B cell (primary cell): ENCODE results near the gene HPCAL4. TPM values are rescaled to one million over a fixed set of nuclear protein-coding genes. Genes with fewer than 3 reads are reported as not detected.

ENCODE experiments used
- ATAC-seq: fragments of 200-7000 bp; cut with Tn5 transposase; one replicate; pipeline ENCODE4 v1.10.0; 2021; ENCODE audit warnings: low read depth, mild to moderate bottlenecking, moderate number of reproducible peaks, moderate library complexity
- CTCF ChIA-PET: fragments of 350-600 bp; sonication (Branson Sonifier 250); formaldehyde crosslinking; loops from one replicate; lab custom pipeline; 2021; ENCODE audit warnings: antibody characterized with exemption, inconsistent platforms; lab: Charles Lee
- POLR2A ChIA-PET: fragments of 350-600 bp; sonication (Branson Sonifier 250); formaldehyde crosslinking; loops from one replicate; lab custom pipeline; 2021; ENCODE audit warnings: antibody characterized with exemption; lab: Charles Lee
- DNase-seq: peaks from one replicate; pipeline ENCODE4 v3.0.0; 2013
- H2AFZ ChIP-seq: 2 replicates; pipeline ENCODE4 v1.6.1; 2012; ENCODE audit warnings: mild to moderate bottlenecking, low read depth, low read length; ENCODE audit not compliant: insufficient read depth, poor library complexity, severe bottlenecking
- H3K27ac ChIP-seq, 2 donors: 1 replicate in 1 of 2; 2 replicates in 1 of 2; pipeline ENCODE4 v1.5.1; 2012 to 2013; ENCODE audit warnings: low read length in 2 of 2, mild to moderate bottlenecking in 2 of 2, moderate library complexity in 1 of 2
- H3K27me3 ChIP-seq, 4 experiments: fragments of 200-600 bp in 1 of 4; sonication (generic) in 1 of 4; replicated peaks in 1 of 4; 1 replicate in 2 of 4; 2 replicates in 2 of 4; pipeline versions ENCODE4 v1.6.1 to v1.7.0; 2013 to 2016; ENCODE audit warnings: low read length in 3 of 4, mild to moderate bottlenecking in 2 of 4, mixed read lengths in 1 of 4, moderate library complexity in 1 of 4; ENCODE audit not compliant: insufficient read depth in 4 of 4, control insufficient read depth in 3 of 4; ENCODE audit errors: control extremely low read depth in 1 of 4
- H3K36me3 ChIP-seq, 2 experiments: replicated peaks in 1 of 2; 1 replicate in 1 of 2; 2 replicates in 1 of 2; pipeline versions ENCODE4 v1.6.1 to v1.7.1; 2013; ENCODE audit warnings: low read length in 1 of 2; ENCODE audit not compliant: insufficient read depth in 2 of 2, control insufficient read depth in 1 of 2; ENCODE audit errors: control extremely low read depth in 1 of 2, extremely low read depth in 1 of 2
- H3K4me1 ChIP-seq, 2 donors: fragments of 200-600 bp in 1 of 2; sonication (generic) in 1 of 2; 1 replicate in 1 of 2; 2 replicates in 1 of 2; pipeline versions ENCODE4 v1.5.1 to v1.6.1; 2013 to 2017; ENCODE audit warnings: low read length in 2 of 2; ENCODE audit not compliant: control insufficient read depth in 2 of 2, insufficient read depth in 2 of 2
- H3K4me2 ChIP-seq: replicated peaks from 2 replicates; pipeline ENCODE3; 2012; ENCODE audit warnings: mild to moderate bottlenecking, low read depth, low read length; ENCODE audit not compliant: poor library complexity, severe bottlenecking
- H3K4me3 ChIP-seq, 5 experiments: fragments of 200-600 bp in 1 of 5; sonication (generic) in 1 of 5; 1 replicate in 3 of 5; 2 replicates in 2 of 5; pipeline versions ENCODE4 v1.5.1 to v1.7.0; 2011 to 2016; ENCODE audit warnings: low read length in 4 of 5, mild to moderate bottlenecking in 4 of 5, low read depth in 2 of 5, control low read depth in 1 of 5, moderate library complexity in 1 of 5; ENCODE audit not compliant: insufficient read depth in 1 of 5; ENCODE audit errors: control extremely low read depth in 1 of 5, extremely low read depth in 1 of 5
- H3K79me2 ChIP-seq: fragments of 200-600 bp; sonication (generic); one replicate; pipeline ENCODE4 v1.6.0; 2016; ENCODE audit warnings: low read length; ENCODE audit not compliant: control insufficient read depth, insufficient read depth
- H3K9ac ChIP-seq: fragments of 200-600 bp; sonication (generic); 2 replicates; pipeline ENCODE4 v1.6.1; 2017; ENCODE audit warnings: mild to moderate bottlenecking, low read length, moderate library complexity
- H3K9me3 ChIP-seq, 3 donors: one replicate each; pipeline versions ENCODE4 v1.6.1 to v1.7.1; 2013; ENCODE audit warnings: low read length in 2 of 3; ENCODE audit not compliant: control insufficient read depth in 2 of 3, insufficient read depth in 1 of 3; ENCODE audit errors: control extremely low read depth in 1 of 3
- H4K20me1 ChIP-seq: 2 replicates; pipeline ENCODE4 v1.6.0; 2012; ENCODE audit warnings: mild to moderate bottlenecking, low read length; ENCODE audit not compliant: insufficient read depth, control insufficient read depth, poor library complexity, severe bottlenecking
- H3K27ac Mint-ChIP-seq: one replicate; pipeline ENCODE4 v1.8.0; 2021; ENCODE audit warnings: mixed read lengths
- H3K27me3 Mint-ChIP-seq: one replicate; pipeline ENCODE4 v1.8.0; 2021; ENCODE audit warnings: mixed read lengths
- H3K4me1 Mint-ChIP-seq: one replicate; pipeline ENCODE4 v1.8.0; 2021; ENCODE audit warnings: mixed read lengths
- H3K4me3 Mint-ChIP-seq: one replicate; pipeline ENCODE4 v1.8.0; 2021; ENCODE audit warnings: mixed read lengths
- H3K9me3 Mint-ChIP-seq: one replicate; pipeline ENCODE4 v1.8.0; 2022; ENCODE audit warnings: mixed read lengths; ENCODE audit not compliant: insufficient read depth
- EZH2 ChIP-seq: IDR thresholded peaks from 2 replicates; pipeline ENCODE4 v1.6.1; 2012; ENCODE audit warnings: borderline replicate concordance, low read depth, mild to moderate bottlenecking, moderate library complexity, low read length; ENCODE audit not compliant: insufficient read depth, poor library complexity, severe bottlenecking
- WGBS: methylation state at CpG from one replicate; pipeline ENCODE4 v1.1.5; 2013; ENCODE audit warnings: missing lambda C conversion rate; ENCODE audit not compliant: insufficient coverage; 5-methylcytosine and 5-hydroxymethylcytosine counted together
- intact Hi-C: fragments of 100-400 bp; cut with micrococcal nuclease; formaldehyde crosslinking; loops from one replicate; pipeline ENCODE4 v1.10.0; 2022
- polyA plus RNA-seq: library from polyadenylated mRNA; depleted of rRNA; stranded (reverse); fragments of >200 nt; gene quantifications from 2 replicates; pipeline ENCODE4 v1.2.3, GENCODE V29; 2012
- total RNA-seq, 2 donors: library from RNA; stranded (reverse); fragments of 120-200 nt in 1 of 2; gene quantifications; 1 replicate in 1 of 2; 2 replicates in 1 of 2; pipeline versions ENCODE4 v1.2.3 to v1.2.4, GENCODE V29; 2013 to 2022
- TF ChIP-seq, protein P1 (sequence below): fragments of 200-600 bp; IDR thresholded peaks from one replicate; pipeline ENCODE4 v1.8.0; 2022; ENCODE audit warnings: antibody characterized with exemption, mild to moderate bottlenecking

HPCAL4 gene
- total and polyA plus RNA-seq, 2 donors (not counting 1 experiment from before 2014, with no cell fraction given), result not detected

DNA sequence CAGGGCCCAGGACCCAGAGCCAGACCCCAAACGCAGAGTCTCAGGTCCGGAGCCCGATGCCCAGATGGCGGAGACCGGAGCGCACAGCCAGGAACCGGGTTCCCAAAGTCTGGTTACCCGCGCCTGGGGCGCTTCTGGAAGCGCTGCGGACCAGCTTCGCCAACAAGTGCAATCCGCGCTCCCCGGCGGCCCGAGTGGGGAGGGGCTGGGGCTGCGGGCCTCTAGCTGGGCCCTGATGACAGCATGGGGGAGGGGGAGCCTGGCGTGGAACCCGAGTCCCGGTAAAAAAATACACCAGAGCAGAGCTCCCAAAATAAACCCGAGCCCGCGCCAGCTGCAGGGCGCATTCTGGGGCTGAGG lies 19.8 kb downstream of the HPCAL4 start:
- Mint-ChIP-seq H3K27ac (no peak overlapping the region), H3K4me3 (peak overlapping the region; percentile 7), H3K27me3 (peaks cover 48% of the 10 kb centered on the region), H3K9me3 (no peaks in the 10 kb centered on the region), H3K4me1 (peaks cover 7% of the 10 kb centered on the region)
- WGBS, result 4% methylated on average over 23 of the region's 26 CpGs
- TF ChIP-seq, protein P1, sequence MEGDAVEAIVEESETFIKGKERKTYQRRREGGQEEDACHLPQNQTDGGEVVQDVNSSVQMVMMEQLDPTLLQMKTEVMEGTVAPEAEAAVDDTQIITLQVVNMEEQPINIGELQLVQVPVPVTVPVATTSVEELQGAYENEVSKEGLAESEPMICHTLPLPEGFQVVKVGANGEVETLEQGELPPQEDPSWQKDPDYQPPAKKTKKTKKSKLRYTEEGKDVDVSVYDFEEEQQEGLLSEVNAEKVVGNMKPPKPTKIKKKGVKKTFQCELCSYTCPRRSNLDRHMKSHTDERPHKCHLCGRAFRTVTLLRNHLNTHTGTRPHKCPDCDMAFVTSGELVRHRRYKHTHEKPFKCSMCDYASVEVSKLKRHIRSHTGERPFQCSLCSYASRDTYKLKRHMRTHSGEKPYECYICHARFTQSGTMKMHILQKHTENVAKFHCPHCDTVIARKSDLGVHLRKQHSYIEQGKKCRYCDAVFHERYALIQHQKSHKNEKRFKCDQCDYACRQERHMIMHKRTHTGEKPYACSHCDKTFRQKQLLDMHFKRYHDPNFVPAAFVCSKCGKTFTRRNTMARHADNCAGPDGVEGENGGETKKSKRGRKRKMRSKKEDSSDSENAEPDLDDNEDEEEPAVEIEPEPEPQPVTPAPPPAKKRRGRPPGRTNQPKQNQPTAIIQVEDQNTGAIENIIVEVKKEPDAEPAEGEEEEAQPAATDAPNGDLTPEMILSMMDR, result no peak
- peak; percentile 27 for TF ChIP-seq EZH2
- CTCF ChIA-PET, result interaction anchor here (1.3 to 11.3 kb wide), 3 partner anchors 10 to 60 kb away, joined by 4 to 113 read pairs (median 8); no protein-coding TSS in a partner anchor
- Histone ChIP-seq H2AFZ (peak overlapping the region; percentile 58), H3K4me1 (peaks cover 12 to 20% of the 10 kb centered on the region in 2 donors), H3K27ac (no peak overlapping the region), H3K9me3 (no peaks in the 10 kb centered on the region), H4K20me1 (no peaks in the 10 kb centered on the region), H3K9ac (peak overlapping the region; percentile 52), H3K79me2 (no peaks in the 10 kb centered on the region), H3K27me3 (peaks cover 0 to 46% (median 22%) of the 10 kb centered on the region in 4 experiments), H3K4me3 (peak overlapping the region in 3 of 5 experiments; percentile 6 to 41 (median 35)), H3K4me2 (peak overlapping the region; percentile 79), H3K36me3 (no peaks in the 10 kb centered on the region)
- ATAC-seq (no peak), DNase-seq (no peak)
- intact Hi-C loops, result no loop called here
- POLR2A ChIA-PET, result no interaction called here

DNA sequence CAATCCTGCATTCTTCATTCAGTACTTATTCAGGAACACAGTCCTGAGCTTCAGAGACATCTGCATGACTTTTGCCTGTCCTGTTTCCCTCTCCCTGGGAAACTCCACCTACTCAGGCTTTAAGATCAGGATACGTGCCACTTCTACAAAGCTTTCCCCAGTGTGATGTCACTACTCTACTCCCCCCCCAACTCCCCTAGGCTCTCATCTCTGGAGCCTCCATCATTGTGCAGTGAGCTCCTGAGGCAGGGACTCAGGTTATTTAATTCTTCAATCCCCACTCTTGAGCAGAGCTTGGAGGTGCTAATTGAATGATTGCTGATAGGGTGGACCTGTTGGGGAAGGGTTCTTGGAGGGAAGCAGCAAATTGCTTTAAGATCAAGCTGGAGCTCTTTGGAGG lies 20.5 kb downstream of the HPCAL4 start:
- Histone ChIP-seq H3K4me2 (no peak overlapping the region), H3K27ac (no peak overlapping the region), H3K27me3 (peaks cover 0 to 48% (median 22%) of the 10 kb centered on the region in 4 experiments), H2AFZ (no peak overlapping the region), H3K4me1 (peaks cover 12 to 20% of the 10 kb centered on the region in 2 donors), H3K79me2 (no peaks in the 10 kb centered on the region), H3K9ac (no peak overlapping the region), H4K20me1 (no peaks in the 10 kb centered on the region), H3K4me3 (no peak overlapping the region), H3K9me3 (no peaks in the 10 kb centered on the region), H3K36me3 (no peaks in the 10 kb centered on the region)
- DNase-seq, result no peak
- WGBS, result 100% methylated on average over 1 of the region's 1 CpG
- CTCF ChIA-PET, result interaction anchor here (0.6 to 11.3 kb wide), 6 partner anchors 11 to 129 kb away, joined by 3 to 113 read pairs (median 5); no protein-coding TSS in a partner anchor
- TF ChIP-seq, protein P1, result no peak
- no peak for TF ChIP-seq EZH2
- H3K27me3 Mint-ChIP-seq, result peaks cover 48% of the 10 kb centered on the region
- peaks cover 7% of the 10 kb centered on the region for H3K4me1 Mint-ChIP-seq
- no peaks in the 10 kb centered on the region for H3K9me3 Mint-ChIP-seq
- intact Hi-C loops, result no loop called here
- POLR2A ChIA-PET, result no interaction called here
- H3K27ac Mint-ChIP-seq, result no peak overlapping the region
- no peak for ATAC-seq
- no peak overlapping the region for H3K4me3 Mint-ChIP-seq
